Measurements from ENCODE around the gene USP7.

DNA sequence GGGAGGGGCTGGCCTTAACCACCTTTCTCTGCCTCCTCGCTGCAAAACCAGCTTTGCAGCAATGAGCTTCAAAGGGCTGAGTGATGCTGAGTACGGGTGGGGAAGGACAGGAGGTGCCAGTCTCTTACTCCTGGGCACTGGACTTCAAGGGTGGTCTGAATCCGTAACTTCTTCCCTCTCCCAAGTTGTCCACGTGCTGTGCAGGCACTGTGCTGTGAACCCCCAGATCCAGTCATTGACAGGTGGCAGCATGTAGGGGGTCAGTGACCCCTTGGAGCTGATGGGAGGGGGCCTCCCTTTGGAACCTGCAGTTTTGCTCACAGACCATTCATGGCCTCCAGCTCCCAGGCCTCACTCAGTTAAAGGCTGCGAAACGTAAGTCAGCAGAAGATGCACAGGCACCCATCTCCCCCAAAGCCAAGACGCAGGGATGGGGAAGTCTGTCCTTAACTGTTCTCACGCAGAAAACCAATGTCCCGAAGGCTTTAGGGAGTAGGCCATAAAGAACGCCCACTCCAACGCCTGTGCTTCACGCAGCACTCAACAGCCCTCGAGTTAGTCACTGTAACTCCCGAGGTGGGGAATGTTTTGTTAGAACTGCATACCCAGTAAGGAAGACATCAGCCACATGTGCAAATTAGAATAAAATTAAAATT, 73.7 kb downstream of the USP7 start:
- no peak for TF ChIP-seq POLR2AphosphoS5 (IDR thresholded peaks at IDR 0.05)
- no peak for TF ChIP-seq CTCF (IDR thresholded peaks at IDR 0.05)
- TF ChIP-seq POLR2A (IDR thresholded peaks at IDR 0.05): no peak

Measured in prostate gland (tissue), 2 donors.